SIG-M5 treated with dmso at 0.1 percent for 504 hours (cell line): ENCODE results near the gene HSPB8.
A peak's percentile ranks its signal among the peaks of the same experiment; 100 is the strongest.

Experiments
- DNase-seq: peaks from one replicate; lab custom pipeline; 2025; ENCODE audit not compliant: unreplicated experiment; lab: John Stamatoyannopoulos, UW

HSPB8 gene, protein sequence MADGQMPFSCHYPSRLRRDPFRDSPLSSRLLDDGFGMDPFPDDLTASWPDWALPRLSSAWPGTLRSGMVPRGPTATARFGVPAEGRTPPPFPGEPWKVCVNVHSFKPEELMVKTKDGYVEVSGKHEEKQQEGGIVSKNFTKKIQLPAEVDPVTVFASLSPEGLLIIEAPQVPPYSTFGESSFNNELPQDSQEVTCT

DNA sequence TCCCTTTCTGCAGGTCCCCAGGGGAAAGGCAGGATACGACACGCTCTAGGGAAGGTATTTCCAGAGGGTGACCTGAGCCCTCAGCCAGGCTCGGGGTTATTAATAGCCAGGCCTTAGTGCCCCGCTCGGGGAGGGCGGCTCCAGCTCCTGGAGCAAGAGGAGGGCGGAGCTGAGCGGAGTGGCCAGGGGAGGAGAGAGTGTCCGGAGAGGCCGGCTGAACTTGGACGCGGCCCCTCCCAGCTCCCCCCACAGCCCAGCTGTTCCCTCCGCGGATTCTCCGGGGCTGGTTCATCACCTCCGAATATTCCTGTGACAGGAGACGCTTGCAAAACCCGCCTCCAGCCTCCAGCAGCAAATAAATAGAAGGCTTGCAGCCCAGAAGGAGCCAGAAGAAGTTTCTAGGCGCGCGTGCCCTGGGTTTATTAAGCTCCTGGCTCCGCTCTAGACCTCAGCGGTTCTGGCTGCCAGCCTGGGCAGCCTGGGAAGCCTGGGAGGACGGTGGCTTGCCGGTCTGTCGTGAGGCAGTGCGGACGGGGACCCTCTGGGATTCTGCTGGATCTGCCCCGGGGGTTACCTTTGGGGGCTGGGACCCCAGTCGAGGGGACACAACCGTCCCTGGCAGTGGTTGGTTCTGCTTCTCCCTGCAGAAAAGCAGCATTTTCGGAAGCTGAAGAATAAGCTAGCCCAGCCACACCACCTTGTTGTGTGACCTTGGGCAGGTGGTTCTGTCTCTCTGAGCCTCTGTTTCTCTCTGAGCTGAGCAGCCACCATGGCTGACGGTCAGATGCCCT, at the start of gene HSPB8:
Gene HSPB8 (plus strand): TSS at position 388 of the 791 bp plus-strand sequence. CDS start 382 bp downstream, at position 770.
- DNase-seq: no peak

DNA sequence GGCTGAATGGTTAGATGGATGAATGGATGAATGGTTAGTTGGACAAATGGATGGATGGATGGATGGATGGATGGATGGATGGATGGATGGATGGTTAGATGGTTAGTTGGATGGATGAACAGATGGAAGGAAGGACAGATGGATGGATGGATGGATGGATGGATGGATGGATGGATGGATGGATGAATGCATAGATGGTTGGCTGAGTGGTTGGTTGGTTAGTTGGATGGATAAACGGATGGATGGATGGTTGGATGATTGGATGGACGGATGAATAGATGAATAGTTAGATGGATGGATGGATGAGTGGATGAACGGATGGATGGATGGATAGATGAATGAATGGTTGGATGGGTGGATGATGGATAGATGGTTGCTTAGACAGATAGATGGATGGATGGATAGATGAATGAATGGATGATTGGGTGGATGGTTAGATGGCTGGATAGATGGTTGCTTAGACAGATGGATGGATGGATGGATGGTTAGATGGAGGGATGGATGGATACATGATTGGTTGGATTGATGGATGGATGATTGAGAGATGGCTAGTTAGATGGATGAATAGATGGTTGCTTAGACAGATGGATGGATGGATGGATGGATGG, 48.8 kb upstream of the HSPB8 start:
- DNase-seq: no peak

DNA sequence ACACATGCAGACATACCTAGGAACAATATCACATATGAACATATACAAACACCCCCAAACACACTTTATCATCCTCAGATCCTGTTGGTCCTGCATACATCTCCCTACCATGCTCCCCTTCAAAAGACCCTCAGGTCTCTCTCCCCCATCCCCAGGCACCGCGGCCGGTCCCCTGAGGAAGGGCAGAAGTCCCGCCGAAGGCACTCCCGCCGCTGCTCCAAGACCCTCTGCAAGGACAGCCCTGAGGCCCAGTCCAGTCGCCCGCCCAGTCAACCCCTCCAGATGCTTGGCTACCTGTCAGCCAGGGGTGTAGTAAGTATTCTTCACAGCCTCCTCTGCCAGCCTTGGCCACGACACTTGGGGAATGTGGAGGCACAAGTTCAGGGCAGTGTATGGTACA, 48.2 kb upstream of the HSPB8 start:
- no peak for DNase-seq

DNA sequence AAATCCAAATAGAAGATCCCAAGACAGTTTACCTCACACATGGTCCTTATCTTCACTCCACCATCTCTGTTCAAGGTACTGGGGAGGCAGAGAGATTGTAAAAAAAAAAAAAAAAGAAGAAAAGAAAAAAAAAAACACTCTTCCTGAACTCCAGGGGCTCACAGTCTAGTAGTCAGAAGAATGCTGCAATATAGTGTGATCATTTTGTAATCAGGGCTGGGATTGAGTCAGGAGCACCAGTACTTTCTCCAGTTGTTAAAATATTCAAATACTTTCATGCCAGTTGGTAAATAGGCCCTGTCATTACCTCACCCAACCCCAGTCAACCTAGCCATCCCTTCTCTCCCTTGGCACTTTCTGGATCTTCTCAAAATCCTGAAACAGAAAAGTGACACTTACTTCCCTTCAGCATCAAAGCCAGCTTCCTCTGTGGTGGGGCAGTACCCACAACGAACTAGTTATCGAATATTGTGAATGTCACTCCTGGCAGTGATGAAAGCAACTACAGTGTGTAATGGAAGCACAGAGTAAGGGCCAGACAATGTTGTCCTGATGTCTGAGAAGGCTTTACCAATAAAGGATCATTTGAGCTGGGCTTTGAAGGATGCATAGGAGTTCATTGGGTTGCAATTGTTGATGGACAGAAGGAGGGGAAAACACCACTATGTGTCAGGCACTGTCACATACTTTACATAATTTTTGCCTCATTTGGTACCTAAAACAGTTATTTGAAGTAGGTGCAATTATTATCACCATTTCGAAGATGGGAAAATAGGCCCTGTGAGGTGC, 44.3 kb upstream of the HSPB8 start:
- DNase-seq: no peak

DNA sequence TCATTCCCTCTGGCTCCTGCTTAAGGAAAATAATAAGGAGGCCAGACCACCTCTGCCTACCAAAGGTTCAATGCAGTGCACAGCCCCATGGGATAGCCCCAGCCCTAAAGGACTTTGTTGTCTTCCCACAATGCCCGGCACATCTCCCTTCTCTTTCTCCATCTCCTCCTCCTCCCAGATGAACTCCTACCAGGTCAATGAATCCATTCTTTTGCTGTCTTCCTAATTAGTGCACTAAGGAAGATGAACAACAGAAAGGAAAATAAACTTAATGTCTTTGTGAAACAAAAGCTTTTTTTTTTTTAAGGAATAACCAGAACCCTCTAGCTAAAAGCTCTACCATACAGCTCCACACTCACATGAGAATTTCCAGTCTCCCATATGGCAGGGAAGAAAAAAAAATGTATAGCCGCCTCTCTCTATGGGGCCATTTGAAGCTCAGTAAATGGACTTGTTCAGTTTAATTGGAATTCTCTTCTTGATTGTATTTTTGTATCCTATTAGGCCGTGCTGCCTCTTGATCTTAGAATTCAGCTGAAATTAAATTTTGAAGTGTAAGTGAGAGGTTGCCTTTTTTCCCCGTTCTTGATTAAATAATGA, 41.8 kb upstream of the HSPB8 start:
- DNase-seq: no peak

DNA sequence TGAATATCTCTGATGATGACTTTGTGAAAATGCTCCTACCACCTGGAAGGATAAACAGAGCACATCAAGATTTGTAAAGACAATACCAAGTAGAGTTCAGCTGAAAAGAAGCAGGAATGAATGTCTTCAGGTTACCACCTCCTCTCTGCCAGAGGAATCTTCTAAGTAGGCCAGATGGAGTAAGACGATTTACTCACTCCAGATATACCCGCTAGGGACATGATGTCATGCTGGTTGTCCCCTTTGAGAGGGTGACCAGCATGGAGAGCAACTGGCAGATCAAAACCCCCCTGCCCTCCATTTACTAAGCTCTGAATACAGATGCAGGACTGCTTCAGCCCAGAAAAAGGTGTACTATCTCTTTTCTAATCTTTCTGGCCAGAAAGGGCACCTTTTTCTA, 39.3 kb upstream of the HSPB8 start:
- no peak for DNase-seq

DNA sequence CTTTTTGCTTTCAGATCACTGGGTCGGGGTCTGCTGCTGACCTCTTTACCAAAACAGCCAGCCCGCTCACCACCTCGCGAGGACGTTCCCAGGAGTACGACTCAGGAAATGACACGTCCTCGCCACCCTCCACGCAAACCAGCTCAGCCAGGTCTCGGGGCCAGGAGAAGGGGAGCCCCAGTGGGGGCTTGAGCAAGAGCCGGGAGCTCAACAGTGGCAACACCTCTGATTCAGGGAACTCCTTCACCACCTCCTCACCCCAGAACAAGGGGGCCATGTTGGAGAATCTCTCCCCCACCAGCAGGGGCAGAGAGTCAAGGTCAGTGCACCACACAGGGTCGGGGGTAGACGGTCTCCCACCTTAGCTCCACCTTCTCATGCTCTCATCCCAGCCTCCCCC, 33.4 kb upstream of the HSPB8 start:
- no peak for DNase-seq

DNA sequence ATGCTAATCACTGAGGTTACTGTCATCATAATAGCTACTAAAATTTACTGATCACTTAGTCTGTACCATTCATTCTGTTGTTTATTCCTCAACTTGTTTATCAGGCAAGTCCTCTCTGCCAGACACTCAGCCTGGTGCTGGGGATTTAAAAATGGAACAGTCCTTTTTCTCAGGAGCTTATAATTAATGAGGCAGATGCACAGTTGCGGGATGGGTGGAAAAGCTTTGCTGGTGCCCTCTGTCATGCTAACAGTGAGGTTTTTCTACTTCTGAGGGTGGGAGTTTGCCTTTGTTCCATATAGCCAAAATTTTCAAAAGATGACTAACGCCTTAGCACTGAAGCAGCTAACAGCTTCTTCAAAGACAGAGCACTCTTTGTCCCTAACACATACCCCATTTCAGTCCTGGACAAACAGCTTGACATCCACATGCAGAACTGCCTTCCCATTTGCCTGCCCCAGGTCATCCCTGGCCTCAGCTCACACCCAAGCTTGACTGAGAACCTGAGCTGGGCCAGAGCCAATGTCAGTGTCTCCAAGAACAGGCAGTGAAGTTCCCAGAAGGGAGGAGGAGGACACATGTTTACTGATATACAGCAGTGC, 30.8 kb upstream of the HSPB8 start:
- no peak for DNase-seq

DNA sequence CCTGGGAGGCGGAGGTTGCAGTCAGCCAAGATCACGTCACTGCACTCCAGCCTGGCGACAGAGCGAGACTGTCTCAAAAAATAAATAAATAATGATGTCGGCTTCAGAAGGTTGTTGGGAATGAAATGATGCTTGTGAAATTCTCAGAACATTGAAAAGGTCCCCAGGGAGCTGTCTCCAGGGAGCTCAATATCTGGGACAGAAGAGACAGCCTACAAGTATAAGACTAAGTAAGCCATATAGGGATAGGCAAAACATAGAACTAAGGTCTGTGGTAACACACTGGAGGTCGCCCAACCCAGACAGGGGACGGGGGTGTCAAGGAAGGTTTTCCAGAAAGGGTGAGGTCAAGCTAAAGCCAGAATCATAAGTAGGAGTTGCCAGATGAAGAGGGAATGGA, 29.5 kb upstream of the HSPB8 start:
- DNase-seq: no peak

DNA sequence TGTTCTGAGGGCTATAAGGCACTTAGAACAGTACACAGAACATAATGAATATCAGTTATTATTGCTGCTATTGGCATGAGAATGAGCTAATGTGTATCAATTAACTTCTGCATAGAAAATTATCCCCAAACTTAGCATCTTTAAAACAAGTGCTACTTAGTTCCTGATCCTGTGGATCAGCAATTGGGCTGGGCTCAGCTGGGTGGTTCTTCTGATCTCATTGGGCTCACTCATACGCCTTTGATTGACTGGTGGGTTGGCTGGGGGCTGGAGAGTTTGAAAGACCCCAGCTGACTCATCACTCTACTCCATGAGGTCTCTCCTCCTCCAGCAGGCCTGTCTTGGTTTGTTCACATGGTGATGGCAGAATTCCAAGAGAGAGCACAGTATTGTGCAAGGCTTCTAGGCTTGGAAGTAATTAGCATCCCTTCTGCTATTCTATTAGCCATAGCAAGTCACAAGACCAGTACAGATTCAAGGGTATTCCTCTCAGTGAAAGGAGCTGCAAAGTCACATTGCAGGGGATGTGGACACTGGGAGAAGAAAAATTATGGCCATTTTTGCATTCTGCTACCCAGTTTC, 27.2 kb upstream of the HSPB8 start:
- DNase-seq: no peak

DNA sequence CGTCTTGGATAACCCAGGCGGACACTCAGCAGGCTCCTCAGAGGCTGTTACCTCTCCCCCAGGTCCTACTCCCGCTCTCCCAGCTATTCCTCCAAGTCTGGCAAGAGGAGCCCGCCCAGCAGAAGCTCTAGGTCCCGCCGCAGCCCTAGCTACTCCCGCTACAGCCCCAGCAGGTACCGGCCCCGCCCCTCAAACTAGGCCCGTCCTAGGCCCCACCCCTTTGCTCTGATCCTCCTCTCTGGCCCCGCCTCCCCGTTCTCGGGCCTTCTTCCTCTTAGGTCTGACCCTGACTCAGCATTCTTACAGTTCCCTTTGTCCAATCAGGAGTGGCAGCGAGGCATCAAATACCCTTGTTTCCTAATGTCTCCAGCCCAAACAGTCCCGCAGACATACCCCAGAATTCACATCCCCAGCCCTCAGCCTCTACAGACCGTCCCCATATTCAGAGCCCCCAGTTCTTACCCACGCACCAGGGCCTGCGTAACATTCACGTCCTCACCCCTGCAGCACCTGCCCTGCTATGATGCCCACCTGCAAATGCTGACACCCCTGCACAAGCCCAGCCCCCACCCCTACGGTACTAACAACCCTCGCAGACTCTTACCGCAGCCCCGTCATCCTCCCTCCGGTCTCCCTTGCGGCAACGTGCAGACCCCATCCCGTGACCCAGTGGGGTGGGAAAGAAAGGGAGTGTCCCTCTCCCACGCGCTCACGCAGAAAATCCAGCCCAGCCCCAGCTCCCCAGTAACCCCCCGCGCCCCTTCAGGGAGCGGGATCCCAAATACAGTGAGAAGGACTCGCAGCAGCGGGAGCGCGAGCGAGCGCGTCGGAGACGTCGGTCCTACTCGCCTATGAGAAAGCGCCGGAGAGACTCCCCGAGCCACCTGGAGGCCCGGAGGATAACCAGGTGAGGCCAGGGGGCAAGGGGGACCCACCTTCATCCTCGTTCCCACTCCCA, 25.0 kb upstream of the HSPB8 start:
- peak; percentile 8 for DNase-seq

DNA sequence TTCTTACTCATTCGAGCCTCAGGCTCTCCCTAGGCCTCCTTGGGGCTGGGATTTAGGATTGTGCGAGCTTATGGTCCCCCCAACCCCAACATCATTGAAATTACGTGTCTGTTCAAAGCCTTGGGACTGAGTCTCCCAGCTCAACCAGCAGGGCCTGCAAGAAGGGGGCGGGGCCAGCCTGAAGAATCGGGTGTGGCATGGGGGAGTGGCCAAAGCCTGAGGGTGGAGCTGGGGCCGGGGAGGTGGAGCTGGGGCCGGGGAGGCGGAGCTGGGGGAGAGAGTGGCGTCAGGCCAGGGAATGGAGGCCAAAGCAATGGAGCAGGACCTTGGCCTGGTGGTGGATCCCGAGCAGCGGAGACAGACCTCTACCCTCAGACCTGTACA, 24.3 kb upstream of the HSPB8 start:
- no peak for DNase-seq

DNA sequence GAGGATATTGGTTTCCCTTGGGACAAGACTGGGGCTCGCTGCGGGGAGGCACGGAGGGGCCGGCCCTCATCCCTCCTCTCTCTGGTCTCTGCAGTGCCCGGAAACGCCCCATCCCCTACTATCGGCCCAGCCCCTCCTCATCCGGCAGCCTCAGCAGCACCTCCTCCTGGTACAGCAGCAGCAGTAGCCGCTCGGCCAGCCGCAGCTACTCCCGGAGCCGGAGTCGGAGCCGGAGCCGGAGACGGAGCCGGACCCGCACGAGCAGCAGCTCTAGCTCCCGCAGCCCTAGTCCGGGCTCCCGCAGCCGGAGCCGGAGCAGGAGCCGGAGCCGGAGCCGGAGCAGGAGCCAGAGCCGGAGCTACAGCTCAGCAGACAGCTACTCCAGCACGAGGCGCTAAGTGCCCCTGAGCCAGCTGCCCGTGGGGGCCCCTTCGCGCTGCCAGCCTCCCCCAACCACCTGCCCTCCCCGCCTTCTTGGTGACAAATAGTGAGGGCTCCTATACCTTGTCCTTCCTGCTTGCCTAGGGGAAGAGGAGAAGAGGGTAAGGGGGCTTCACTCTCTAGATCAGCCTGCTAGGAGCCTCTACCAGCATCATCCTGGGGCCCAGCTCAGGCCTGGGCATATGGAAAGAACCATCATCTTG, 22.2 kb upstream of the HSPB8 start:
- no peak for DNase-seq

DNA sequence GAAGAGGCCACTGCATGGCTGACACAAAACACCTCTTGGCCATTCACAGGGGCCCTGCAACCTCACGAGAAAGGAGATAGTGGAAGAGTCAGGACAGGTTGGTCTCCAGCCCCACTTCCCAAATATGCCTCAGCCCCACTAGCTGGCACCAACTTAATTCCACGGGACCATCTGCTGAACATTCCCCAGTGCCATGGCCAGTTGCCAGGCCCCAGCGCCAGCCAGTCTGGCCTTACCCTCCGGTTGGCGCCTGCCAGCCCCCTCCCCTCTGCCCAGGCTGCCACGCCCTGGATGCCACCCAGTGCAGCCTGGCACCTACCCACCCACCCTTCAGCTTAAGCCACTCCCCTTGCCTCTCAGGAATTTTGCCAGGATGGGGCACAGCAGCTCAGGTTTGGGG, 21.2 kb upstream of the HSPB8 start:
- DNase-seq: no peak

DNA sequence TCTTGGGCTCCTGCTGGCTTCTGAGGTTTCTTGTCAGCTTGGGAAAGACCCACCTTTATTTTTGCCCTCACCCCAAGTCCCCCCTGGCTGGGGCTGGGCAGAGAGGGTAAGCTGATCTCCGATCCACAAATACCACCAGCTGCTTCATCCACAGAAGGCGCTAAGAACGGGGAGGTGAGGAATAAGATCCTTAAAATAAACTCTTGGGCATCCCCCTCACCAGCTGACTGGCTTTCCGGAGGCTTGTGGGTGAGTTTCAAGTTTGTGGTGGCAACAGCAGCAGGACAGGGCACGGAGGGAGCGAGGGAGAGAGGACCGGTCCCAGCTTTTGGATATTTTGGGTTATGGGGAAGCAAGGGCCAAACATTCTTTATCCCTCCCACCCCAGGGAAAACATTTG, 20.8 kb upstream of the HSPB8 start:
- DNase-seq: no peak

DNA sequence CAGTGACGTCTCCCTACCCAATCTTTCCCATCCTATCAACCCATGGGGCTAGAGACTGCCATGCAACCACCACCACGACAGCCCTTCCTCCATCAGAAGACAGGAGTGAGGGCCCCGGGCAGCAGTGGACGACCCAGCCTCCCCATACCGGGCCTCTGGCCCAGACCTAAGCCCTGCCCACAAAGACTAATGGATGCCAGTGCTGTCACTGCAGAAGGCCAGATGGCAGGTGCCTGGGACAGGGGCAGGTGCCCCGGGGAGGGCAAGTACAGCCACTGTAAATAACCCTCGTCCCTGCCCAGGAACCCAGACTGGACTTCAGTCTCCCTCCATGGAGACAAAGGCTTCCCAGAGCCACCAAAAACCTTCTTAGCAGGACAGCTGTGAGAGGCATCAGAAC, 20.3 kb upstream of the HSPB8 start:
- no peak for DNase-seq

DNA sequence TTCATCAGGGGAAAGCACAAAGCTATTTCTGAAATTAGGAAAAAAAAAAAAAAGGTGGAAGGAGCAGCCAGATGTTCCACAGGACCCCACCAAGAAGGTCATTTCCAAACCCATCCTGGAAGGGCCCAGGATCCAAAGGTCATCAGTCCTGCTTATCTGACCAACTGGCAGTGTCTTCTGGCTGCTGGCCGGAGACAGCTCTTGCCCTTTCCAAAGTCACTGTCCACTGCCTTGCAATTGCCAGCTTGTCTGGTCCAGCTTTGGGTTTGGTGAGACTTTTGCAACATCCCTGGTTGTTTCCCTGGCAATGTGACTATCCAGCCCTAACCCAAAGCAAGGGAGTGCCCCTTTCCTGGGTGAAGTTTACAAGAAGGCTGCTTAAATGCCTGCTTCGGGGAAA, 18.9 kb upstream of the HSPB8 start:
- no peak for DNase-seq

DNA sequence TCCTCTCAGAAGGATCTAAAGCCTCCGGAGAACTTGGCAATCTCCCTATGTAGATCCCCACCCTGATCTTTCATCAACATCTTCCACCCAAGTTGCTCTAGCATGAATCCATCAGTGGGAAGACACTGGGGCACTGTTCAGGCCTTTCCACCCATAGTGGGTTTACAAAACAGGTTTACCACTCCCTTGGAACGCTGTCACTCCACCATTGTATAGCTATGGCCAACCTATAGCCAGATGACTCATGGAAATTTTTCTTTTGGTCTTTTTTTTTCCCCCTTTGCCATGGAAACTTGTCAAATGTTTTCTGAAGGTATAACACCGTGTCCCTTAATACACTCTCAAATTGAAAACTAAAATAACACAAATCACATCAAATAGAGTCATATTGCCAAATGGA, 10.8 kb upstream of the HSPB8 start:
- DNase-seq: no peak

DNA sequence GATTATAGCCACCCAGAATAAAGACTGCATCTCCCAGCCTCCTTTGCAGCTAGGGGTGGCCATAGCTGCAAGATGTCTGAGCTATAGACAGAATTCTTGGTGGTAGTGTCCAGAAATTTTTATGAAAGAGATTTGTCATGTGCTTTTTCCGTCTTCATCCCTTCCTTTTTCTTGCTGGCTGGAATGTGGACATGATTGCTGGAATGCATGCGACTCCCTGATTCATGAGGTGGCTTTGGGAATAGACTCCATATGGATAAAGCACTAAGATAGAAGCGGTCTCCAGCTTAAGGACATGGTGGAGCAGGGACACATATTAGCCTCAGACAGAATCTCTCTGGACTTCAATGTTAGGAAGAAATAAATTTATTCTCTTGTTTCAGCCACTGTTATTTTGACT, 10.0 kb upstream of the HSPB8 start:
- DNase-seq: no peak
